GM18520 (cell line): ENCODE measurements around the gene MYLIP.

Experiments
- ATAC-seq: cut with Tn5 transposase; IDR thresholded peaks from one replicate; pipeline ENCODE4 v1.9.1; 2021; ENCODE audit not compliant: unreplicated experiment

Gene MYLIP

GRCh38 chr6:16106991-16107787 lies 21.7 kb upstream of the MYLIP start:
- ATAC-seq, result no peak

GRCh38 chr6:16108419-16108818 lies 20.5 kb upstream of the MYLIP start:
- ATAC-seq, result no peak

GRCh38 chr6:16108921-16109658 lies 19.8 kb upstream of the MYLIP start:
- no peak for ATAC-seq

- no peak for ATAC-seq
Observed at GRCh38 chr6:16109659-16110305, 19.1 kb upstream of the MYLIP start.

GRCh38 chr6:16118825-16119224 lies 10.1 kb upstream of the MYLIP start:
- no peak for ATAC-seq

- no peak for ATAC-seq
Observed at GRCh38 chr6:16121339-16121738, 7.5 kb upstream of the MYLIP start.

- no peak for ATAC-seq
Observed at GRCh38 chr6:16122197-16122596, 6.7 kb upstream of the MYLIP start.

- no peak for ATAC-seq
Observed at GRCh38 chr6:16124198-16125180, 4.4 kb upstream of the MYLIP start.

GRCh38 chr6:16126056-16126455 lies 2.8 kb upstream of the MYLIP start:
- ATAC-seq, result no peak

GRCh38 chr6:16126861-16127260 lies 2.0 kb upstream of the MYLIP start:
- no peak for ATAC-seq

- ATAC-seq, result no peak
Observed at GRCh38 chr6:16127471-16127870, 1.4 kb upstream of the MYLIP start.

GRCh38 chr6:16129623-16130401 lies 926 bp downstream of the MYLIP start:
- ATAC-seq, result peak; percentile 1

GRCh38 chr6:16130437-16130891 lies 1.6 kb downstream of the MYLIP start:
- no peak for ATAC-seq

GRCh38 chr6:16130932-16131387 lies 2.1 kb downstream of the MYLIP start:
- ATAC-seq, result peak; percentile 56

GRCh38 chr6:16132909-16133308 lies 4.0 kb downstream of the MYLIP start:
- no peak for ATAC-seq

GRCh38 chr6:16134430-16134829 lies 5.5 kb downstream of the MYLIP start:
- ATAC-seq, result no peak

- ATAC-seq, result no peak
Observed at GRCh38 chr6:16135066-16135465, 6.2 kb downstream of the MYLIP start.

GRCh38 chr6:16136091-16136490 lies 7.2 kb downstream of the MYLIP start:
- no peak for ATAC-seq

- no peak for ATAC-seq
Observed at GRCh38 chr6:16136621-16137450, 8.0 kb downstream of the MYLIP start.
